ENCODE measurements around the gene TRMT112.
"Not testable (repeated sequence)": the region's sequence is repeated elsewhere in the genome, so short reads cannot be mapped to it uniquely, and the experiment has no call there.

The TRMT112 gene

DNA sequence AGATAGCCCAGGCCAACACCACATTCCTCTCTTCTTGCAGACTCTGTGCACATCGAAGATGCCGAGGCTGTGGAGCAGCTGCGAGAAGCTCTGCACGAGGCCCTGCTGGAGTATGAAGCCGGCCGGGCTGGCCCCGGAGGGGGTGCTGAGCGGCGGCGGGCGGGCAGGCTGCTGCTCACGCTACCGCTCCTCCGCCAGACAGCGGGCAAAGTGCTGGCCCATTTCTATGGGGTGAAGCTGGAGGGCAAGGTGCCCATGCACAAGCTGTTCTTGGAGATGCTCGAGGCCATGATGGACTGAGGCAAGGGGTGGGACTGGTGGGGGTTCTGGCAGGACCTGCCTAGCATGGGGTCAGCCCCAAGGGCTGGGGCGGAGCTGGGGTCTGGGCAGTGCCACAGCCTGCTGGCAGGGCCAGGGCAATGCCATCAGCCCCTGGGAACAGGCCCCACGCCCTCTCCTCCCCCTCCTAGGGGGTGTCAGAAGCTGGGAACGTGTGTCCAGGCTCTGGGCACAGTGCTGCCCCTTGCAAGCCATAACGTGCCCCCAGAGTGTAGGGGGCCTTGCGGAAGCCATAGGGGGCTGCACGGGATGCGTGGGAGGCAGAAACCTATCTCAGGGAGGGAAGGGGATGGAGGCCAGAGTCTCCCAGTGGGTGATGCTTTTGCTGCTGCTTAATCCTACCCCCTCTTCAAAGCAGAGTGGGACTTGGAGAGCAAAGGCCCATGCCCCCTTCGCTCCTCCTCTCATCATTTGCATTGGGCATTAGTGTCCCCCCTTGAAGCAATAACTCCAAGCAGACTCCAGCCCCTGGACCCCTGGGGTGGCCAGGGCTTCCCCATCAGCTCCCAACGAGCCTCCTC lies 1.5 kb downstream of the TRMT112 start:
- peak overlapping the region; percentile 100 for H3K27ac ChIP-seq (ENCODE audit: low read depth, low read length)
- H3K9ac ChIP-seq (ENCODE audit: low read depth, low read length); H3K9me3 ChIP-seq (ENCODE audit: control insufficient read depth, insufficient read depth, low read length); H3K27me3 ChIP-seq (ENCODE audit: control insufficient read depth, insufficient read depth, low read length): not testable (repeated sequence)
- H3K36me3 ChIP-seq (ENCODE audit: control insufficient read depth, insufficient read depth, low read length) = peaks cover 39% of the 10 kb centered on the region
- H3K4me1 ChIP-seq (ENCODE audit: control insufficient read depth, insufficient read depth, low read length) = peaks cover 14% of the 10 kb centered on the region
- H3K4me3 ChIP-seq (ENCODE audit: low read depth, low read length) = peak overlapping the region; percentile 87

- no peaks in the 10 kb centered on the region for H3K9me3 ChIP-seq (ENCODE audit: control insufficient read depth, insufficient read depth, low read length)
- H3K4me1 ChIP-seq (ENCODE audit: control insufficient read depth, insufficient read depth, low read length) = peaks cover 14% of the 10 kb centered on the region
- no peaks in the 10 kb centered on the region for H3K27me3 ChIP-seq (ENCODE audit: control insufficient read depth, insufficient read depth, low read length)
- peaks cover 31% of the 10 kb centered on the region for H3K36me3 ChIP-seq (ENCODE audit: control insufficient read depth, insufficient read depth, low read length)
- H3K27ac ChIP-seq (ENCODE audit: low read depth, low read length) = peak overlapping the region; percentile 28
- no peak overlapping the region for H3K4me3 ChIP-seq (ENCODE audit: low read depth, low read length)
- no peak overlapping the region for H3K9ac ChIP-seq (ENCODE audit: low read depth, low read length)
Observed at GRCh38 chr11:64314805-64315561, 2.4 kb downstream of the TRMT112 start.

DNA sequence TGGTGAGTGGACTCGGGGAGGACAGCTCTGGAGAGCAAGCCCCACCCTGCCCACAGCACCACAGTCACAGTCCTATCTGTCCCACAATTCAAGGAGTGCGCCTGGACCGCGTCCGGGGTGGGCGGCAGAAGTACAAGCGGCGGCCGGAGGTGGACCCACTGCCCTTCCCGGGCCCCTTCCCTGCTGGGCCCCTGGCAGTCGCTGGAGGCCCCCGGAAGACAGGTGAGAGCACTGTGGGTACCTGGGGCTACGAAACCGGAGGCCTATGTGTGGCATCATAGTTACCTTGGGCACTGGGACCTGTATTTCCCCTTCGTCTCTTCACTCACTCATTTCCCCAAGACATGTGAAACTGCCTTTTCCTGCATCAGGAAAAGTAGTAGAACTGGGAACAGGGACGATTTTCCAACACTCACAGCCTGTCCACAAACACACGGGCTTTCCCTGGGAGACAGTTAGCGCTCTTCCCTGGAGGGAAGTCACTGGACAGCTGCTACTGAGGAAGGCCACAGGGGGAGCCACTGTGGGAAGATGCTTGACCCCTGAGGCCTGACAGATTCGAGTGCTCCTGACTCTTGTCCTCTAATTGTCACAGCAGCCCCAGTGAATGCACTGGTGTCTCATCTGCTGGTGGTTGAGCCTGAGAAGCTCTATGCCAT lies 3.1 kb downstream of the TRMT112 start:
- H3K27ac ChIP-seq (ENCODE audit: low read depth, low read length) = peak overlapping the region; percentile 28
- no peaks in the 10 kb centered on the region for H3K27me3 ChIP-seq (ENCODE audit: control insufficient read depth, insufficient read depth, low read length)
- peaks cover 10% of the 10 kb centered on the region for H3K4me1 ChIP-seq (ENCODE audit: control insufficient read depth, insufficient read depth, low read length)
- H3K9me3 ChIP-seq (ENCODE audit: control insufficient read depth, insufficient read depth, low read length) = no peaks in the 10 kb centered on the region
- peaks cover 26% of the 10 kb centered on the region for H3K36me3 ChIP-seq (ENCODE audit: control insufficient read depth, insufficient read depth, low read length)
- H3K4me3 ChIP-seq (ENCODE audit: low read depth, low read length) = no peak overlapping the region
- no peak overlapping the region for H3K9ac ChIP-seq (ENCODE audit: low read depth, low read length)

- peaks cover 26% of the 10 kb centered on the region for H3K36me3 ChIP-seq (ENCODE audit: control insufficient read depth, insufficient read depth, low read length)
- no peak overlapping the region for H3K9ac ChIP-seq (ENCODE audit: low read depth, low read length)
- H3K4me1 ChIP-seq (ENCODE audit: control insufficient read depth, insufficient read depth, low read length) = 0 out of 2 replicates have a peak, but pooled peaks cover 5% of the 10 kb centered on the region
- H3K9me3 ChIP-seq (ENCODE audit: control insufficient read depth, insufficient read depth, low read length) = no peaks in the 10 kb centered on the region
- no peak overlapping the region for H3K4me3 ChIP-seq (ENCODE audit: low read depth, low read length)
- no peaks in the 10 kb centered on the region for H3K27me3 ChIP-seq (ENCODE audit: control insufficient read depth, insufficient read depth, low read length)
- no peak overlapping the region for H3K27ac ChIP-seq (ENCODE audit: low read depth, low read length)
Observed at GRCh38 chr11:64313491-64314145, 3.7 kb downstream of the TRMT112 start.

DNA sequence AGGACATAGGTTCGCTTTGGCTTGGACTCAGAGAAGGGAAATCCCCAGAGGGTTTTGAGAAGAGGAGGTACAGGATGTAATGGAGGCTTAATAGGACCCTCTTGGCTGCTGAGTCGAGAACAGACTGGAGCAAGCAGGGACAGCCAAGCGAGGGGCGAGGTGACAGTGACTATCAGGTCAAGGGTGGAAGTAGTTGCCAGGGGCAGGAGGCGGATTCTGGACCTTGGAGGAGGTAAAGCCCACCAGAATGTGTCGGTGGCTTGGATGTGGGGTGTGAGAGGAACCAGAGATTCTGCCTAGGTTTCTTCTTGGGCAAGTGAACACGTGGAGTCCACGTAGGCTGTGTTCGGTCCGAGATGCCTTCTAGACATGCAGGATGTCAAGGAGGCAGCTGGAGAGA lies 4.4 kb downstream of the TRMT112 start:
- Histone ChIP-seq H3K9ac (ENCODE audit: low read depth, low read length) (no peak overlapping the region), H3K4me3 (ENCODE audit: low read depth, low read length) (no peak overlapping the region), H3K36me3 (ENCODE audit: control insufficient read depth, insufficient read depth, low read length) (peaks cover 29% of the 10 kb centered on the region), H3K27me3 (ENCODE audit: control insufficient read depth, insufficient read depth, low read length) (no peaks in the 10 kb centered on the region), H3K27ac (ENCODE audit: low read depth, low read length) (no peak overlapping the region), H3K9me3 (ENCODE audit: control insufficient read depth, insufficient read depth, low read length) (no peaks in the 10 kb centered on the region), H3K4me1 (ENCODE audit: control insufficient read depth, insufficient read depth, low read length) (0 out of 2 replicates have a peak, but pooled peaks cover 5% of the 10 kb centered on the region)

- not testable (repeated sequence) for H3K9ac ChIP-seq (ENCODE audit: low read depth, low read length); H3K4me3 ChIP-seq (ENCODE audit: low read depth, low read length); H3K27me3 ChIP-seq (ENCODE audit: control insufficient read depth, insufficient read depth, low read length); H3K27ac ChIP-seq (ENCODE audit: low read depth, low read length); H3K36me3 ChIP-seq (ENCODE audit: control insufficient read depth, insufficient read depth, low read length); H3K9me3 ChIP-seq (ENCODE audit: control insufficient read depth, insufficient read depth, low read length)
- peaks cover 11% of the 10 kb centered on the region; the same call in 1 of the 2 replicates for H3K4me1 ChIP-seq (ENCODE audit: control insufficient read depth, insufficient read depth, low read length)
Observed at GRCh38 chr11:64307795-64308194, 9.6 kb downstream of the TRMT112 start.

- Histone ChIP-seq H3K9ac (ENCODE audit: low read depth, low read length) (peak overlapping the region; percentile 61; the same call in 1 of the 2 replicates), H3K9me3 (ENCODE audit: control insufficient read depth, insufficient read depth, low read length) (no peaks in the 10 kb centered on the region), H3K27ac (ENCODE audit: low read depth, low read length) (peak overlapping the region; percentile 92), H3K4me3 (ENCODE audit: low read depth, low read length) (peak overlapping the region; percentile 80), H3K27me3 (ENCODE audit: control insufficient read depth, insufficient read depth, low read length) (no peaks in the 10 kb centered on the region; the same call in 1 of the 2 replicates), H3K36me3 (ENCODE audit: control insufficient read depth, insufficient read depth, low read length) (peaks cover 9% of the 10 kb centered on the region), H3K4me1 (ENCODE audit: control insufficient read depth, insufficient read depth, low read length) (peaks cover 11% of the 10 kb centered on the region; the same call in 1 of the 2 replicates)
Observed at GRCh38 chr11:64306876-64307622, 10.3 kb downstream of the TRMT112 start.

DNA sequence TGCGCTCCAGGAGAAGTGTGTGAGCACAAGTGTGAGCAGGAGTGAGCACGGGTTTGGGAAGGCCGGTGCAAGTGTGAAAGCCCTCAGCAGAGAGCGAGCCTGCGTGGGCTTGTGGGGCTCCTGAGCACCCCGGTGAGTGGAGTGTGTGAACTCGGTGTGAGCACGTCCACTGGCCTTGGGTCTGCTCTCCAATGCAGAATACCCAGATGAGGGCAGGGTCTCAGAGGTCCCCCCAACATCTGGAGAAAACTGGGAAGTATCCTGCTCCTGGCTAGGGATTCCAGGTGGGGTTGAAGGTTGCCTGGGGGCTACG lies 10.8 kb downstream of the TRMT112 start:
- Histone ChIP-seq H3K4me1 (ENCODE audit: control insufficient read depth, insufficient read depth, low read length) (peaks cover 11% of the 10 kb centered on the region; the same call in 1 of the 2 replicates), H3K4me3 (ENCODE audit: low read depth, low read length) (peak overlapping the region; percentile 80), H3K9ac (ENCODE audit: low read depth, low read length) (peak overlapping the region; percentile 61), H3K36me3 (ENCODE audit: control insufficient read depth, insufficient read depth, low read length) (peaks cover 9% of the 10 kb centered on the region), H3K27ac (ENCODE audit: low read depth, low read length) (peak overlapping the region; percentile 92), H3K27me3 (ENCODE audit: control insufficient read depth, insufficient read depth, low read length) (peaks cover 5% of the 10 kb centered on the region), H3K9me3 (ENCODE audit: control insufficient read depth, insufficient read depth, low read length) (no peaks in the 10 kb centered on the region)

DNA sequence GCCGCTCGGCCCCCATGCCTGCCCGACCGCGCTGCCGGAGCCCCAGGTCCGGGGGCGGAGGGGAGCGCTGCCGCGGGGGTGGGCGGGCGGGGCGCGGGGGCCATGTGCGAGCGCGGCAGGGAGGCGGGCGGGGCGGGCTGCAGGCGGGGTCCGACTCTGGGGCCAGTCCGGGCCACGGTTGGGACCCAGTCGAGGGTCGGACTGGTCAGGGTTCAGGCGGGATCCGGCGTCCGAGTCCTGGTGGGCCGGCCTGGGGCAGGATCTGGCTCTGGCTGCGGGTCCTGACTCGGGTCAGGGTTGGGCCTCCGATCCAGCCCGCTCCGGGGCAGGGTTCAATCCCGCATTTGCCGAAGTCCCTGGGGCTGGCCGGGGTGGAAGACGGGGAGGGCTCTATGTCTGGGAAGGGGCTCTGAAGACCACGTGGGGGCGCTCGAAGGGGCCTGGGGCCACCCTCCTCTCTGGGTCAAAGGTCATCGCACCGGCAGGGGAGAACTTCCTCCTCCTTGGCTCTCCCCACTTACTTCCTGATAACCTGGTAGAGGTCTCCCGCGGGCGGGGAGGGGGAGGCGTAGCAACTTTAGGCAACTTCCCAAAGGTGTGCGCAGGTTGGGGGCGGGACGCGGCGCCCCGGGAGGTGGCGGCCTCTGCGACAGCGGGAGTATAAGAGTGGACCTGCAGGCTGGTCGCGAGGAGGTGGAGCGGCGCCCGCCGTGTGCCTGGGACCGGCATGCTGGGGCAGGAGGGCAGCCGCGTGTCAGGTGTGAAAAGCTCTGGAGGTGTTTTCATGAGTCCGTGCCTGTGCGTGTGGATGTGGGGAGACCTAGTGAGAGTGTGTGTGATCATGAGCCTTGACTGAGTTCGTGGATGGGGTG lies 11.4 kb downstream of the TRMT112 start:
- Histone ChIP-seq H3K4me1 (ENCODE audit: control insufficient read depth, insufficient read depth, low read length) (peaks cover 11% of the 10 kb centered on the region; the same call in 1 of the 2 replicates), H3K9ac (ENCODE audit: low read depth, low read length) (peak overlapping the region; percentile 69), H3K36me3 (ENCODE audit: control insufficient read depth, insufficient read depth, low read length) (peaks cover 9% of the 10 kb centered on the region), H3K27ac (ENCODE audit: low read depth, low read length) (peak overlapping the region; percentile 92), H3K27me3 (ENCODE audit: control insufficient read depth, insufficient read depth, low read length) (peaks cover 10% of the 10 kb centered on the region), H3K4me3 (ENCODE audit: low read depth, low read length) (peak overlapping the region; percentile 80), H3K9me3 (ENCODE audit: control insufficient read depth, insufficient read depth, low read length) (no peaks in the 10 kb centered on the region)

All from HUES48 (cell line).